GM23338 (cell line): ENCODE results near the gene GPRC5B.

Experiments used
- CREB1 ChIP-seq: fragments of 250-450 bp; sonication (Bioruptor Pico); IDR thresholded peaks from 2 replicates; pipeline ENCODE4 v1.5.0; 2020; ENCODE audit warnings: low read depth, mild to moderate bottlenecking, moderate library complexity
- CTCF ChIP-seq, 2 experiments: fragments of 200-600 bp in 1 of 2; sonication (generic) in 1 of 2; conservative IDR thresholded peaks; 2 replicates each; pipeline versions ENCODE4 v1.5.1 to v1.6.1; 2016 to 2017; ENCODE audit warnings: antibody characterized with exemption in 2 of 2, low read depth in 2 of 2, mild to moderate bottlenecking in 2 of 2, moderate library complexity in 1 of 2
- ETS1 ChIP-seq: IDR thresholded peaks from 2 replicates; pipeline ENCODE4 v1.6.1; 2016; ENCODE audit warnings: antibody characterized with exemption
- EZH2 ChIP-seq: fragments of 200-600 bp; sonication (generic); IDR thresholded peaks from one replicate; pipeline ENCODE4 v1.8.0; 2017; ENCODE audit warnings: antibody characterized with exemption, mild to moderate bottlenecking, low read depth; ENCODE audit not compliant: unreplicated experiment
- EZH2phosphoT487 ChIP-seq: fragments of 200-600 bp; sonication (generic); IDR thresholded peaks from one replicate; pipeline ENCODE4 v1.8.1; 2018; ENCODE audit warnings: antibody characterized with exemption; ENCODE audit not compliant: unreplicated experiment
- JUNB ChIP-seq: IDR thresholded peaks from one replicate; pipeline ENCODE4 v1.6.1; 2016; ENCODE audit warnings: antibody characterized with exemption; ENCODE audit not compliant: unreplicated experiment
- NANOG ChIP-seq: IDR thresholded peaks from 2 replicates; pipeline ENCODE4 v1.6.1; 2016; ENCODE audit warnings: antibody characterized with exemption, borderline replicate concordance
- POLR2AphosphoS5 ChIP-seq: IDR thresholded peaks from 2 replicates; pipeline ENCODE4 v1.6.1; 2016; ENCODE audit warnings: antibody characterized with exemption, low read depth
- REST ChIP-seq: IDR thresholded peaks from one replicate; pipeline ENCODE4 v1.6.1; 2018; ENCODE audit warnings: antibody characterized with exemption; ENCODE audit not compliant: unreplicated experiment
- STAT1 ChIP-seq: IDR thresholded peaks from one replicate; pipeline ENCODE4 v1.6.1; 2016; ENCODE audit warnings: antibody characterized with exemption; ENCODE audit not compliant: unreplicated experiment
- ZNF114 ChIP-seq: fragments of 250-450 bp; sonication (Bioruptor Pico); IDR thresholded peaks from 2 replicates; pipeline ENCODE4 v1.5.0; 2020; ENCODE audit warnings: mild to moderate bottlenecking, moderate library complexity
- ZNF331 ChIP-seq: fragments of 250-450 bp; sonication (Bioruptor Pico); IDR thresholded peaks from 2 replicates; pipeline ENCODE4 v1.5.0; 2020; ENCODE audit warnings: low read depth, mild to moderate bottlenecking, moderate library complexity
- ZNF462 ChIP-seq: fragments of 250-450 bp; sonication (Bioruptor Pico); IDR thresholded peaks from 2 replicates; pipeline ENCODE4 v1.5.0; 2020; ENCODE audit warnings: mild to moderate bottlenecking, moderate library complexity

GRCh38 chr16:19859166-19859565, 25.5 kb downstream of the GPRC5B start:
- TF ChIP-seq EZH2 (no peak), CTCF (conservative IDR thresholded peaks at IDR 0.05; ENCODE audit: low read depth in 2 of 2) (no peak), POLR2AphosphoS5 (no peak), ETS1 (no peak), EZH2phosphoT487 (no peak), REST (no peak), CREB1 (CRISPR knock-in tag) (no peak), NANOG (no peak), JUNB (no peak), STAT1 (no peak), ZNF331 (no peak), ZNF114 (no peak), ZNF462 (CRISPR knock-in tag) (no peak)
